ENCODE data around the gene LELP1. TPM values are rescaled to one million over a fixed set of nuclear protein-coding genes. Genes with fewer than 3 reads are reported as not detected.

LELP1 gene
- polyA plus RNA-seq, 4 donors, result not detected

DNA sequence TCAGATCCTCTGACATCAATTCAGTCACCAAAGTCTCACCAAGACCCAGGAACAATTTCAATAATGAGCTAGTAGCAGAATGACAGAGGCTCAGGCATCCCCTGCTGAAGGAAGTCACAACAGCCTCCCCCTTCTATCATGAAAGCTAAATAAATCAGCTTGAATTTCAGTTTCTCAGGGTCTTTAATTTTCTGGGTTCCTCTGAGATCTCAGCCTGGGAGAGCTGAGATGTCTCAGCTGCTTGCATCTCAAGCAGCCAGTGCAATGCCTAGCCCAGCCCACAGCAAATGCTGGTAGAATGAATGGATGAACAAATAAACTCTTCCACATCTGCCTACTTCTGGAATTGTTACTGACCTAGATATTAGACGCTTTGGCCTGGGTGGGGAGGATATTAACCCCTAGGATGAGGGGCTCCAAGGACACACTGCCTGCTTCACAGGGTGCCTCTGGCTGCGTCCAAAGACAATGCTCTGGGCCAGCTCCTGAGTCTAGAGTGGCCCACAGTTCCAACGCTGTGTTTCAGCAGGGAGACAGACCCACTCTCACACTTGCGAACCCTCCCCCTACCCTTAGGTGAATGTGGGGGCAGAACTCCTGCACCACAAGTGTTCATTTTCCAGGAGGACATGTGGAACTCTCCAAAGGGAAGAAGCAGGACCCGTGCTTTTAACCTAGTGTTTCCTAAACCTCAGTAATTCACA, 45.1 kb downstream of the LELP1 start:
- FAIRE-seq, result no peak
- Histone ChIP-seq H3K4me3 (ENCODE audit: low read depth in 1 of 3, low read length in 3 of 3) (no peak overlapping the region), H3K4me1 (ENCODE audit: control insufficient read depth in 3 of 3, insufficient read depth in 2 of 3, low read depth in 1 of 3, low read length in 2 of 3) (no peaks in the 10 kb centered on the region), H3K27me3 (ENCODE audit: control insufficient read depth in 3 of 3, insufficient read depth in 3 of 3, low read length in 3 of 3) (peaks cover 0 to 6% (median 3%) of the 10 kb centered on the region in 3 donors), H3K27ac (ENCODE audit: low read depth in 1 of 3, low read length in 2 of 3) (no peak overlapping the region), H3K36me3 (ENCODE audit: control insufficient read depth in 3 of 3, insufficient read depth in 2 of 3, low read depth in 1 of 3, low read length in 3 of 3) (no peaks in the 10 kb centered on the region), H3K9me3 (ENCODE audit: control insufficient read depth in 2 of 2, insufficient read depth in 1 of 2, low read depth in 1 of 2, low read length in 1 of 2) (no peaks in the 10 kb centered on the region)
- DNase-seq, result no peak
- WGBS, 3 donors, result 60 to 67% (median 65%) methylated on average over 5 of the region's 5 CpGs

DNA sequence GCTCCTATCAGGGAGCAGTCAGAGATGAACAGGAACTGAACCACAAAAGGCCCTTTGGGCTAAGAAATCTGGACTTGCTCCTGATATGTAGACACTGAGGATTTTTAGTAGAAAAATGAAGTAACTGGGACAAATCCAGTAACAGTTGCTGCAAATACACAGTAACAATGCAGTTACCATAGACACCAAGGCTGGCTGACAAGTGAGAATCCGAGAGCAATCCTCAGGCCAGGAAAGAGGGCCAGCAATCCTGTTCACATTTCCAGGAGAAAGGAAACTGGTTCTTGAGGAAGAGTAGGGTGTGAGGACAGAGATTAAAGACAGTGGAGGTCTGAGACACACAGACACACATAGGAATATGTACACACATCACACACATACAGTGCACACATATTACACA, 46.9 kb downstream of the LELP1 start:
- WGBS, 3 donors, result 57 to 71% (median 62%) methylated on average over 1 of the region's 1 CpG

DNA sequence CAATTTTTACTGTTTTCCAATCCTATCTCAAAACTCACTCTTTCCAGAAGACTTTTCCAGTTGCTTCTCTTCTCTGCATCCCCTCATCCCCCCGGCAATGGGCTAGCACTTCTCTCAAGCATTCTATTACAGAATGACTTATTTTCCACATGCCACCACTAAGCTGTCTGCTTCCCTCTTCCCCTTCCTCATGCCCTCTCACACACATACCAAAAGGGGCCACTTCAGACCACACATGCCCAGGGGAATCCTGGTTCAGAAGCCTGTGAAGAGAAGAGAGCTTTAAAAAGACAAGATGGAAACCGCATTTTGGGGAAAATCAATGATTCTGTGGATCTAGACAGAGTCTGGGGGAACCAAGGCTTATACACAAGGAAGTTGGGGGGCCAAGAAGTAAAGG, 47.9 kb downstream of the LELP1 start:
- H3K27me3 ChIP-seq (ENCODE audit: control insufficient read depth in 3 of 3, insufficient read depth in 3 of 3, low read length in 3 of 3), result peaks cover 0 to 4% (median 0%) of the 10 kb centered on the region in 3 donors
- H3K4me3 ChIP-seq (ENCODE audit: low read depth in 1 of 3, low read length in 3 of 3), result no peak overlapping the region
- DNase-seq, result no peak
- no peaks in the 10 kb centered on the region for H3K9me3 ChIP-seq (ENCODE audit: control insufficient read depth in 2 of 2, insufficient read depth in 1 of 2, low read depth in 1 of 2, low read length in 1 of 2)
- WGBS, 3 donors, result 75 to 83% (median 82%) methylated on average over 2 of the region's 2 CpGs
- H3K27ac ChIP-seq (ENCODE audit: low read depth in 1 of 3, low read length in 2 of 3), result no peak overlapping the region
- H3K36me3 ChIP-seq (ENCODE audit: control insufficient read depth in 3 of 3, insufficient read depth in 2 of 3, low read depth in 1 of 3, low read length in 3 of 3), result no peaks in the 10 kb centered on the region
- no peak for FAIRE-seq
- H3K4me1 ChIP-seq (ENCODE audit: control insufficient read depth in 3 of 3, insufficient read depth in 2 of 3, low read depth in 1 of 3, low read length in 2 of 3), result no peaks in the 10 kb centered on the region

More for the DNA sequence above, 46.9 kb downstream of the LELP1 start:
- peaks cover 0 to 6% (median 3%) of the 10 kb centered on the region in 3 donors for H3K27me3 ChIP-seq (ENCODE audit: control insufficient read depth in 3 of 3, insufficient read depth in 3 of 3, low read length in 3 of 3)
- H3K36me3 ChIP-seq (ENCODE audit: control insufficient read depth in 3 of 3, insufficient read depth in 2 of 3, low read depth in 1 of 3, low read length in 3 of 3), result no peaks in the 10 kb centered on the region
- H3K27ac ChIP-seq (ENCODE audit: low read depth in 1 of 3, low read length in 2 of 3), result no peak overlapping the region
- H3K4me3 ChIP-seq (ENCODE audit: low read depth in 1 of 3, low read length in 3 of 3), result no peak overlapping the region
- FAIRE-seq (no peak), DNase-seq (no peak)
- no peaks in the 10 kb centered on the region for H3K9me3 ChIP-seq (ENCODE audit: control insufficient read depth in 2 of 2, insufficient read depth in 1 of 2, low read depth in 1 of 2, low read length in 1 of 2)
- no peaks in the 10 kb centered on the region for H3K4me1 ChIP-seq (ENCODE audit: control insufficient read depth in 3 of 3, insufficient read depth in 2 of 3, low read depth in 1 of 3, low read length in 2 of 3)

DNA sequence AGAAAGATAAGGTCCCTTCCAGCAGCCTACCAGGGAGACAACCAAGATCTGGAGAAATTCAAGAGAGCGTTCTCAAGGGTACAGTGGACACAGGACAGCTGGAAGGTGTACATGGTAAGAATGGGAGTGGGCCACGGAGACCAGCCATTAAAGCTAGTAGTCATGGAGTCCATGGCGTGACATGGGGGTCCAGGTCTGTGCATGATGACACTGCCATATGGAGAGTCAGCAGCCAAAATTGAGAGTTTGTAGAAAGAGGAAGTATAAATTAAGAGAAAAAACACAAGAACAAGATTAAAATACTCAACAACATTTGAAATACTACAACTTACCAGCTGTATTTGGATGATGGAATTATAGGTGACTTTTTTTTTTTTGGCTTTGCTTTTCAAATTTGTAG, 48.3 kb downstream of the LELP1 start:
- WGBS, 3 donors, result 83 to 91% (median 91%) methylated on average over 3 of the region's 3 CpGs

DNA sequence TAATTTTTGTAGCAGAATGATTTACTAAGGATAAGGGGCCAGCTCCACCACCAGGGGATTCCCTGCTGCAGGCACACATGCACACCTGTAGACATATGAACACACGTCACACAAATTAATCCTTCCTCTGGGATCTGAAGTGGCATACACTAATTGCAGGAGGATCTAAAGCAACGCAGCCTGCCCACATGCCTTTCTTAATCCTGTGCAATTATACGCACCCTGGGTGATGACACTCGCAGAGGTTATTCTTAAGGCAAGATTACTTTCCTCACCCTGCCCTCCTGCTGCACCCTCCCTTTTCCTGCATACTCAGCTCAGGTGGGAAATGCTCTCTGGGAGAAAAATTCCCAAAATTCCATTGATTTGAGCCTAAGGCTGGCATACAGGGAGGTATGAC, 48.8 kb downstream of the LELP1 start:
- 73 to 81% (median 80%) methylated on average over 4 of the region's 4 CpGs for WGBS, 3 donors
- no peak for FAIRE-seq
- Histone ChIP-seq H3K36me3 (ENCODE audit: control insufficient read depth in 3 of 3, insufficient read depth in 2 of 3, low read depth in 1 of 3, low read length in 3 of 3) (no peaks in the 10 kb centered on the region), H3K4me1 (ENCODE audit: control insufficient read depth in 3 of 3, insufficient read depth in 2 of 3, low read depth in 1 of 3, low read length in 2 of 3) (no peaks in the 10 kb centered on the region), H3K27ac (ENCODE audit: low read depth in 1 of 3, low read length in 2 of 3) (no peak overlapping the region), H3K9me3 (ENCODE audit: control insufficient read depth in 2 of 2, insufficient read depth in 1 of 2, low read depth in 1 of 2, low read length in 1 of 2) (no peaks in the 10 kb centered on the region), H3K4me3 (ENCODE audit: low read depth in 1 of 3, low read length in 3 of 3) (no peak overlapping the region), H3K27me3 (ENCODE audit: control insufficient read depth in 3 of 3, insufficient read depth in 3 of 3, low read length in 3 of 3) (peaks cover 0 to 3% (median 0%) of the 10 kb centered on the region in 3 donors)
- no peak for DNase-seq

More for the DNA sequence above, 48.3 kb downstream of the LELP1 start:
- no peaks in the 10 kb centered on the region for H3K36me3 ChIP-seq (ENCODE audit: control insufficient read depth in 3 of 3, insufficient read depth in 2 of 3, low read depth in 1 of 3, low read length in 3 of 3)
- no peak overlapping the region for H3K27ac ChIP-seq (ENCODE audit: low read depth in 1 of 3, low read length in 2 of 3)
- no peak overlapping the region for H3K4me3 ChIP-seq (ENCODE audit: low read depth in 1 of 3, low read length in 3 of 3)
- peaks cover 0 to 3% (median 0%) of the 10 kb centered on the region in 3 donors for H3K27me3 ChIP-seq (ENCODE audit: control insufficient read depth in 3 of 3, insufficient read depth in 3 of 3, low read length in 3 of 3)
- no peak for DNase-seq
- H3K4me1 ChIP-seq (ENCODE audit: control insufficient read depth in 3 of 3, insufficient read depth in 2 of 3, low read depth in 1 of 3, low read length in 2 of 3), result no peaks in the 10 kb centered on the region
- FAIRE-seq, result no peak
- H3K9me3 ChIP-seq (ENCODE audit: control insufficient read depth in 2 of 2, insufficient read depth in 1 of 2, low read depth in 1 of 2, low read length in 1 of 2), result no peaks in the 10 kb centered on the region

DNA sequence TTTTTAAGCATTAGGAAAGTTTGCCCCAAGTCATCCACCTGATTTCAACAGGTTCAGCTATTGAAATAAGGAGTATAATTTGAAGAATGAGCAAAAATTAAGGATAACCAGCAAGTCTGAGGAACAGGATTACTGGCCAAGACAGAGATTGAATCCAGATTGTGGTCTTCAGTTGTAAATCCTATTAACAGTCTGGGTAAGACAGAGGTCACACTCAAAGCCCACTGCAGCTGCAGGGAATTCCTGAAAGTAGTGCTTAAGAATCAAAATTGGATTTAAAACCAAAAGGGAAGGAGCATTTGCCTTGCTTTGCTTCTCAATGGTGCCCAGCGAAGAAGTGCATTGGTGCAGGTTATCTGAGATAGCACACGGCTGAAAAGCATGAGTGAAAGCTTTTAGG, 49.8 kb downstream of the LELP1 start:
- no peak overlapping the region for H3K4me3 ChIP-seq (ENCODE audit: low read depth in 1 of 3, low read length in 3 of 3)
- no peaks in the 10 kb centered on the region for H3K9me3 ChIP-seq (ENCODE audit: control insufficient read depth in 2 of 2, insufficient read depth in 1 of 2, low read depth in 1 of 2, low read length in 1 of 2)
- no peaks in the 10 kb centered on the region for H3K4me1 ChIP-seq (ENCODE audit: control insufficient read depth in 3 of 3, insufficient read depth in 2 of 3, low read depth in 1 of 3, low read length in 2 of 3)
- no peaks in the 10 kb centered on the region for H3K36me3 ChIP-seq (ENCODE audit: control insufficient read depth in 3 of 3, insufficient read depth in 2 of 3, low read depth in 1 of 3, low read length in 3 of 3)
- no peak for FAIRE-seq
- no peak overlapping the region for H3K27ac ChIP-seq (ENCODE audit: low read depth in 1 of 3, low read length in 2 of 3)
- DNase-seq, result no peak
- WGBS, 3 donors, result 47 to 88% (median 53%) methylated on average over 2 of the region's 2 CpGs
- H3K27me3 ChIP-seq (ENCODE audit: control insufficient read depth in 3 of 3, insufficient read depth in 3 of 3, low read length in 3 of 3), result peaks cover 0 to 5% (median 0%) of the 10 kb centered on the region in 3 donors

DNA sequence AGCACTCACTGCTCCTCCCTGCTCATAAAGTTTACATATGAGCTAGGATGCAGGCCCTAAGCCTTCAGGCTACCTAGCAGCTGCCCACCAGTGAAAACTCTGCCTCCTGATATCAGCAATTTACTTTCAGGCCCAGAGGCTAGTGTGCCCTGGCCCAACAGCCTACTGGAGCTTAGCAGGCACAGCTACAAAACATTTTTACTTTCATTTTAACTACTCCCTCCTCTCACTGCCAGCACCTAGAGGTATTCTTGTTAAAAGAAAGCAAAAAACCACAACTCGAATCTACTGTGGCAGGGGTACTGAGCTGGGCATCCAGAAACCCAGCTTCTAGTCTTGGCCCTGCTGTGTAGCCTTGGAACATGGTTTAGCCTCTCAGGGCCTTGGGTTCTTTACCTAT, 50.5 kb downstream of the LELP1 start:
- FAIRE-seq, result no peak
- DNase-seq, result no peak
- H3K36me3 ChIP-seq (ENCODE audit: control insufficient read depth in 3 of 3, insufficient read depth in 2 of 3, low read depth in 1 of 3, low read length in 3 of 3), result no peaks in the 10 kb centered on the region
- no peak overlapping the region for H3K27ac ChIP-seq (ENCODE audit: low read depth in 1 of 3, low read length in 2 of 3)
- 24 to 45% (median 29%) methylated on average over 1 of the region's 1 CpG for WGBS, 3 donors
- H3K4me1 ChIP-seq (ENCODE audit: control insufficient read depth in 3 of 3, insufficient read depth in 2 of 3, low read depth in 1 of 3, low read length in 2 of 3), result no peaks in the 10 kb centered on the region
- no peaks in the 10 kb centered on the region for H3K9me3 ChIP-seq (ENCODE audit: control insufficient read depth in 2 of 2, insufficient read depth in 1 of 2, low read depth in 1 of 2, low read length in 1 of 2)
- H3K27me3 ChIP-seq (ENCODE audit: control insufficient read depth in 3 of 3, insufficient read depth in 3 of 3, low read length in 3 of 3), result peaks cover 0 to 10% (median 0%) of the 10 kb centered on the region in 3 donors
- no peak overlapping the region for H3K4me3 ChIP-seq (ENCODE audit: low read depth in 1 of 3, low read length in 3 of 3)
